HepG2 (cell line): ENCODE data around the gene CIT. TPM values are rescaled to one million over a fixed set of nuclear protein-coding genes. Genes with fewer than 3 reads are reported as not detected.
A peak's percentile ranks its signal among the peaks of the same experiment; 100 is the strongest.

Source experiments
- ATAC-seq: fragments of 200-7000 bp; cut with Tn5 transposase; 3 replicates; pipeline ENCODE4 v1.9.1; 2020; ENCODE audit warnings: mild to moderate bottlenecking, moderate library complexity
- BruUV-seq: library from RNA; stranded (reverse); fragments of 400-500 nt; replicated peaks from 2 replicates; lab custom pipeline; 2021; lab: Mats Ljungman, UMichigan
- CTCF ChIA-PET: fragments of 300-600 bp; formaldehyde crosslinking; extraction: SDS; loops from one replicate; lab custom pipeline; 2021; ENCODE audit warnings: low total read pairs, inconsistent platforms, low intra/inter-chr PET ratio; lab: Yijun Ruan, JAX
- POLR2A ChIA-PET: fragments of 350-600 bp; sonication (Branson Sonifier 250); formaldehyde crosslinking; loops from one replicate; lab custom pipeline; 2020; ENCODE audit warnings: antibody characterized with exemption, inconsistent platforms; lab: Yijun Ruan, JAX
- DNase-seq: peaks from one replicate; pipeline ENCODE4 v3.0.0-alpha.2; 2015; ENCODE audit warnings: low spot score
- FAIRE-seq: peaks from 3 replicates; lab custom pipeline; 2011; peaks lifted over from hg19 to GRCh38; lab: Jason Lieb, UNC
- H2AFZ ChIP-seq: one replicate; pipeline ENCODE4 v1.6.1; 2011; ENCODE audit warnings: low read length, inconsistent platforms
- H3K27ac ChIP-seq: fragments of 300-600 bp; 3 replicates; pipeline ENCODE4 v1.8.0; 2011; ENCODE audit warnings: mixed run types, mild to moderate bottlenecking, mixed read lengths, low read length, inconsistent platforms; ENCODE audit not compliant: insufficient read depth; ENCODE audit errors: extremely low read length
- H3K27me3 ChIP-seq, 2 experiments: fragments of 200-600 bp in 1 of 2; 2 replicates in 1 of 2; 3 replicates in 1 of 2; pipeline versions ENCODE4 v1.6.0 to v1.8.0; 2011; ENCODE audit warnings: low read length in 2 of 2, mild to moderate bottlenecking in 2 of 2, moderate library complexity in 2 of 2, inconsistent platforms in 1 of 2; ENCODE audit not compliant: insufficient read depth in 2 of 2, control insufficient read depth in 1 of 2
- H3K36me3 ChIP-seq, 2 experiments: fragments of 200-600 bp in 1 of 2; replicated peaks in 1 of 2; 2 replicates in 1 of 2; 3 replicates in 1 of 2; pipeline versions ENCODE4 v1.5.1 to v1.8.0; 2011; ENCODE audit warnings: low read length in 2 of 2, inconsistent platforms in 1 of 2; ENCODE audit not compliant: insufficient read depth in 2 of 2, control insufficient read depth in 1 of 2
- H3K4me1 ChIP-seq: 2 replicates; pipeline ENCODE4 v1.5.1; 2012; ENCODE audit warnings: low read length, inconsistent platforms; ENCODE audit not compliant: insufficient read depth
- H3K4me2 ChIP-seq: 2 replicates; pipeline ENCODE4 v1.6.0; 2011; ENCODE audit warnings: low read depth, low read length, inconsistent platforms
- H3K4me3 ChIP-seq, 3 experiments: fragments of 200-600 bp in 1 of 3; sonication (generic), shearing (Covaris generic) in 1 of 3; replicated peaks in 1 of 3; 2 replicates each; pipeline ENCODE4 v1.5.1; 2011 to 2016; ENCODE audit warnings: low read length in 3 of 3, inconsistent platforms in 2 of 3, low read depth in 2 of 3, mild to moderate bottlenecking in 2 of 3, control low read depth in 1 of 3, mixed read lengths in 1 of 3; ENCODE audit not compliant: insufficient read depth in 1 of 3
- H3K79me2 ChIP-seq: one replicate; pipeline ENCODE4 v1.6.1; 2011; ENCODE audit warnings: low read length, inconsistent platforms; ENCODE audit not compliant: insufficient read depth
- H3K9ac ChIP-seq: 2 replicates; pipeline ENCODE4 v1.6.0; 2011; ENCODE audit warnings: mild to moderate bottlenecking, low read depth, low read length, inconsistent platforms; ENCODE audit not compliant: insufficient read depth
- H3K9me3 ChIP-seq: 2 replicates; pipeline ENCODE4 v1.5.1; 2012; ENCODE audit warnings: mild to moderate bottlenecking, low read length
- H4K20me1 ChIP-seq: 2 replicates; pipeline ENCODE4 v1.6.0; 2011; ENCODE audit warnings: inconsistent platforms, mild to moderate bottlenecking, low read length, moderate library complexity; ENCODE audit not compliant: insufficient read depth
- BCLAF1 ChIP-seq: fragments of 450-650 bp; IDR thresholded peaks from 2 replicates; pipeline ENCODE4 v1.6.1; 2017; ENCODE audit warnings: mild to moderate bottlenecking
- CBX5 ChIP-seq: sonication (generic); formaldehyde crosslinking; IDR thresholded peaks from 2 replicates; pipeline ENCODE4 v1.4.0; 2020; ENCODE audit warnings: missing genetic modification reagents, borderline replicate concordance
- DNMT1 ChIP-seq: sonication (generic); formaldehyde crosslinking; IDR thresholded peaks from 2 replicates; pipeline ENCODE4 v1.5.1; 2020; ENCODE audit warnings: mild to moderate bottlenecking, missing genetic modification reagents
- ETV5 ChIP-seq: IDR thresholded peaks from 2 replicates; pipeline ENCODE4 v1.6.1; 2018; ENCODE audit warnings: missing biosample characterization, missing genetic modification reagents, inconsistent platforms, borderline replicate concordance
- FOSL1 ChIP-seq: sonication (generic); formaldehyde crosslinking; IDR thresholded peaks from 2 replicates; pipeline ENCODE4 v1.9.0; 2021; ENCODE audit warnings: missing genetic modification reagents, borderline replicate concordance
- FOSL2 ChIP-seq: sonication (generic); formaldehyde crosslinking; IDR thresholded peaks from 2 replicates; pipeline ENCODE4 v1.4.0; 2020; ENCODE audit warnings: missing genetic modification reagents
- FOXA1 ChIP-seq, 2 experiments: fragments of 450-650 bp in 1 of 2; sonication (generic) in 1 of 2; formaldehyde crosslinking in 1 of 2; IDR thresholded peaks; 2 replicates each; pipeline versions ENCODE4 v1.4.0 to v1.6.1; 2016 to 2020; ENCODE audit warnings: missing genetic modification reagents in 1 of 2
- HNF4G ChIP-seq, 2 experiments: sonication (generic) in 1 of 2; formaldehyde crosslinking in 1 of 2; IDR thresholded peaks; 2 replicates each; pipeline versions ENCODE4 v1.4.0 to v1.6.1; 2011 to 2020; ENCODE audit warnings: borderline replicate concordance in 2 of 2, low read depth in 2 of 2, mild to moderate bottlenecking in 2 of 2, low read length in 1 of 2, missing genetic modification reagents in 1 of 2, moderate library complexity in 1 of 2
- MEF2D ChIP-seq: sonication (generic); formaldehyde crosslinking; IDR thresholded peaks from 2 replicates; pipeline ENCODE4 v1.5.1; 2020; ENCODE audit warnings: mild to moderate bottlenecking, missing genetic modification reagents
- POLR2A ChIP-seq, 2 experiments: IDR thresholded peaks; 2 replicates each; pipeline ENCODE4 v1.6.1; 2011; ENCODE audit warnings: low read depth in 2 of 2, low read length in 2 of 2, mild to moderate bottlenecking in 1 of 2, moderate library complexity in 1 of 2; ENCODE audit not compliant: insufficient read depth in 1 of 2
- REXO4 ChIP-seq: sonication (generic); formaldehyde crosslinking; IDR thresholded peaks from 2 replicates; pipeline ENCODE4 v1.8.0; 2022; ENCODE audit warnings: missing genetic modification reagents, mild to moderate bottlenecking, borderline replicate concordance
- SALL1 ChIP-seq: sonication (generic); formaldehyde crosslinking; IDR thresholded peaks from 2 replicates; pipeline ENCODE4 v1.8.0; 2022; ENCODE audit warnings: mild to moderate bottlenecking, missing genetic modification reagents
- ZBED4 ChIP-seq: sonication (generic); formaldehyde crosslinking; IDR thresholded peaks from 2 replicates; pipeline ENCODE4 v1.4.0; 2020; ENCODE audit warnings: missing genetic modification reagents, borderline replicate concordance
- ZBTB38 ChIP-seq: sonication (generic); formaldehyde crosslinking; IDR thresholded peaks from 2 replicates; pipeline ENCODE4 v1.5.1; 2020; ENCODE audit warnings: mild to moderate bottlenecking, missing genetic modification reagents
- ZNF18 ChIP-seq: sonication (generic); formaldehyde crosslinking; IDR thresholded peaks from 2 replicates; pipeline ENCODE4 v1.8.0; 2022; ENCODE audit warnings: mild to moderate bottlenecking, missing genetic modification reagents; ENCODE audit not compliant: insufficient replicate concordance
- ZNF383 ChIP-seq: sonication (generic); formaldehyde crosslinking; IDR thresholded peaks from 2 replicates; pipeline ENCODE4 v1.4.0; 2020; ENCODE audit warnings: missing genetic modification reagents, mild to moderate bottlenecking, borderline replicate concordance
- WGBS: methylation state at CpG from one replicate; pipeline ENCODE4 v1.1.6; 2017; ENCODE audit warnings: low lambda C conversion rate; 5-methylcytosine and 5-hydroxymethylcytosine counted together
- in situ Hi-C: cut with HindIII; loops from 2 replicates; pipeline ENCODE4 v1.10.0; 2017; ENCODE audit warnings: low pct_unique_long_range_greater_than_20kb; ENCODE audit not compliant: extremely low pct_ligation_motif_present
- intact Hi-C: fragments of 100-400 bp; cut with micrococcal nuclease; formaldehyde crosslinking; loops from one replicate; pipeline ENCODE4 v1.10.0; 2022; ENCODE audit not compliant: unreplicated experiment
- polyA plus RNA-seq, 8 experiments: library from polyadenylated mRNA; depleted of rRNA in 3 of 8; stranded (reverse) in 7 of 8; unstranded in 1 of 8; fragments of >200 nt; fragmentation: Illumina TruSeq in 4 of 8; extraction: Trizol in 4 of 8; gene quantifications; 2 replicates each; pipeline versions ENCODE4 v1.2.1 to v1.2.3, GENCODE V29; 2011 to 2016; ENCODE audit warnings: low read depth in 4 of 8, missing spikeins in 1 of 8, mixed read lengths in 1 of 8; ENCODE audit not compliant: insufficient read depth in 1 of 8
- total RNA-seq, 5 experiments: library from RNA; depleted of rRNA; stranded (reverse); fragments of >200 nt; fragmentation: Illumina TruSeq; extraction: Trizol; gene quantifications; 2 replicates each; pipeline ENCODE4 v1.2.3, GENCODE V29; 2016; ENCODE audit warnings: low read depth in 1 of 5

The CIT gene
- total and polyA plus RNA-seq, 2 of the 13 experiments (the other 11 are each of a cell fraction or from before 2014, with no cell fraction given), result 7.7 to 11.7 TPM

- Histone ChIP-seq H3K27ac (peak overlapping the region; percentile 55), H3K36me3 (peaks cover 22 to 50% of the 10 kb centered on the region in 2 experiments), H3K27me3 (no peaks in the 10 kb centered on the region), H3K9me3 (no peaks in the 10 kb centered on the region), H3K4me1 (peaks cover 80% of the 10 kb centered on the region), H3K9ac (no peak overlapping the region), H3K79me2 (no peaks in the 10 kb centered on the region), H4K20me1 (no peaks in the 10 kb centered on the region), H3K4me2 (peak overlapping the region; percentile 35; the same call in 1 of the 2 replicates), H3K4me3 (no peak overlapping the region), H2AFZ (no peak overlapping the region)
- no TSS peak for BruUV-seq
- in situ Hi-C loops (no loop called here), intact Hi-C loops (no loop called here)
- ATAC-seq (peak; percentile 20), FAIRE-seq (no peak), DNase-seq (peak; percentile 41)
- ChIA-PET CTCF (no interaction called here), POLR2A (interaction anchor here (1.6 to 6.1 kb wide), 2 partner anchors 9 to 12 kb away, joined by 3 to 40 read pairs; partner anchors contain the start of gene PRKAB1)
- WGBS, result 45% methylated on average over 8 of the region's 8 CpGs
- TF ChIP-seq ZBTB38 (CRISPR knock-in tag) (peak; percentile 77; the same call in 1 of the 2 replicates), ZNF18 (no peak), ETV5 (CRISPR knock-in tag) (peak; percentile 54; the same call in 1 of the 2 replicates), BCLAF1 (no peak), FOXA1 (IDR thresholded peaks at IDR 0.05) (no peak), FOXA1 (CRISPR knock-in tag; IDR thresholded peaks at IDR 0.05) (no peak), ZBED4 (CRISPR knock-in tag) (0 out of 2 replicates have a peak, but pooled peaks have one; percentile 28), ZNF383 (CRISPR knock-in tag) (no peak), REXO4 (no peak), HNF4G (IDR thresholded peaks at IDR 0.05; ENCODE audit: borderline replicate concordance, low read depth, low read length) (0 out of 2 replicates have a peak, but pooled peaks have one; percentile 39), HNF4G (CRISPR knock-in tag; IDR thresholded peaks at IDR 0.05; ENCODE audit: borderline replicate concordance, low read depth) (no peak), MEF2D (no peak), FOSL2 (peak; percentile 86), POLR2A (IDR thresholded peaks at IDR 0.05; ENCODE audit: insufficient read depth in 1 of 2, low read depth in 2 of 2, low read length in 2 of 2) (0 out of 4 replicates have a peak, but pooled peaks of 1 of the 2 experiments have one; percentile 22), CBX5 (CRISPR knock-in tag) (peak; percentile 16; the same call in 1 of the 2 replicates), FOSL1 (no peak), DNMT1 (CRISPR knock-in tag) (no peak), SALL1 (CRISPR knock-in tag) (peak; percentile 20; the same call in 1 of the 2 replicates)
Measured at GRCh38 chr12:119681111-119681510, 196.0 kb downstream of the CIT start.
